CD4-positive, alpha-beta T cell (primary cell): ENCODE results near the gene AICDA. TPM values are rescaled to one million over a fixed set of nuclear protein-coding genes. Genes with fewer than 3 reads are reported as not detected.
"Not testable (repeated sequence)": the region's sequence is repeated elsewhere in the genome, so short reads cannot be mapped to it uniquely, and the experiment has no call there.

Experiments used
- ATAC-seq: fragments of 200-7000 bp; cut with Tn5 transposase; one replicate; pipeline ENCODE4 v1.10.0; 2022; ENCODE audit warnings: mild to moderate bottlenecking; ENCODE audit not compliant: poor library complexity
- CTCF ChIA-PET: fragments of 350-600 bp; sonication (Branson Sonifier 250); formaldehyde crosslinking; loops from one replicate; lab custom pipeline; 2021; ENCODE audit warnings: antibody characterized with exemption, inconsistent platforms; lab: Charles Lee
- POLR2A ChIA-PET: fragments of 350-600 bp; sonication (Branson Sonifier 250); formaldehyde crosslinking; loops from one replicate; lab custom pipeline; 2021; ENCODE audit warnings: antibody characterized with exemption, inconsistent platforms; lab: Charles Lee
- DNase-seq, 14 experiments: peaks; one replicate each; pipeline ENCODE4 v3.0.0-alpha.2; 2013 to 2020; ENCODE audit warnings: mixed read lengths in 2 of 14
- H3K27ac ChIP-seq, 2 donors: one replicate each; pipeline versions ENCODE4 v1.5.1 to v1.7.0; 2013; ENCODE audit warnings: low read length in 2 of 2, low read depth in 1 of 2, mild to moderate bottlenecking in 1 of 2
- H3K27me3 ChIP-seq, 2 experiments: 1 replicate in 1 of 2; 2 replicates in 1 of 2; pipeline versions ENCODE4 v1.6.1 to v1.7.0; 2013; ENCODE audit warnings: low read length in 2 of 2, control low read depth in 1 of 2, mild to moderate bottlenecking in 1 of 2, moderate library complexity in 1 of 2; ENCODE audit not compliant: insufficient read depth in 2 of 2, control insufficient read depth in 1 of 2
- H3K36me3 ChIP-seq: one replicate; pipeline ENCODE4 v1.6.1; 2013; ENCODE audit warnings: low read length, control low read depth; ENCODE audit not compliant: insufficient read depth
- H3K4me1 ChIP-seq: one replicate; pipeline ENCODE4 v1.6.1; 2013; ENCODE audit warnings: low read length, control low read depth; ENCODE audit not compliant: insufficient read depth
- H3K4me3 ChIP-seq: one replicate; pipeline ENCODE4 v1.5.1; 2013; ENCODE audit warnings: mild to moderate bottlenecking, low read length, moderate library complexity
- H3K9me3 ChIP-seq, 2 experiments: 1 replicate in 1 of 2; 2 replicates in 1 of 2; pipeline versions ENCODE4 v1.6.1 to v1.7.0; 2013; ENCODE audit warnings: low read length in 2 of 2, mild to moderate bottlenecking in 2 of 2, control low read depth in 1 of 2, moderate library complexity in 1 of 2; ENCODE audit not compliant: control insufficient read depth in 1 of 2, insufficient read depth in 1 of 2
- H3K27ac Mint-ChIP-seq: one replicate; pipeline ENCODE4 v1.8.0; 2020; ENCODE audit warnings: mixed read lengths
- H3K27me3 Mint-ChIP-seq: one replicate; pipeline ENCODE4 v1.8.0; 2021; ENCODE audit warnings: mixed read lengths
- H3K36me3 Mint-ChIP-seq: one replicate; pipeline ENCODE4 v1.8.0; 2021; ENCODE audit warnings: low read depth, mixed read lengths
- H3K4me1 Mint-ChIP-seq: one replicate; pipeline ENCODE4 v1.8.0; 2021; ENCODE audit warnings: low read depth, mixed read lengths
- H3K4me3 Mint-ChIP-seq: one replicate; pipeline ENCODE4 v1.8.0; 2020; ENCODE audit warnings: mild to moderate bottlenecking, mixed read lengths
- H3K9me3 Mint-ChIP-seq: one replicate; pipeline ENCODE4 v1.8.0; 2020; ENCODE audit warnings: mixed read lengths
- CTCF ChIP-seq: fragments of 200-600 bp; IDR thresholded peaks from one replicate; pipeline ENCODE4 v1.8.0; 2022; ENCODE audit warnings: antibody characterized with exemption, mild to moderate bottlenecking
- intact Hi-C, 2 experiments: fragments of 100-400 bp; cut with DNase I in 1 of 2; cut with micrococcal nuclease in 1 of 2; formaldehyde crosslinking; loops; one replicate each; pipeline versions ENCODE4 v1.15.1 to v1.9.0; 2023 to 2025; cut with DNase I, micrococcal nuclease
- total RNA-seq, 174 experiments: library from RNA in 2 of 174; stranded (reverse) in 2 of 174; gene quantifications; one replicate each; pipeline ENCODE4 v1.2.3 and lab custom pipeline; 2021 to 2026

The AICDA gene
- total RNA-seq, 2 experiments from 2014 or later, result not detected

- Histone ChIP-seq H3K4me1 (no peaks in the 10 kb centered on the region), H3K27me3 (no peaks in the 10 kb centered on the region), H3K4me3 (no peak overlapping the region), H3K36me3 (no peaks in the 10 kb centered on the region), H3K27ac (no peak overlapping the region), H3K9me3 (peaks cover 0 to 8% of the 10 kb centered on the region in 2 experiments)
- POLR2A ChIA-PET, result no interaction called here
- Mint-ChIP-seq H3K4me3 (no peak overlapping the region), H3K27ac (no peak overlapping the region), H3K36me3 (no peaks in the 10 kb centered on the region), H3K27me3 (no peaks in the 10 kb centered on the region), H3K9me3 (no peaks in the 10 kb centered on the region), H3K4me1 (no peaks in the 10 kb centered on the region)
- intact Hi-C loops, result no loop called here
- DNase-seq (no peak), ATAC-seq (no peak)
- CTCF ChIA-PET, result interaction anchor here (0.5 to 0.9 kb wide), 2 partner anchors 13 to 249 kb away, joined by 3 to 4 read pairs; no protein-coding TSS in a partner anchor
- TF ChIP-seq CTCF, result no peak
Measured at GRCh38 chr12:8622646-8623045, 10.0 kb upstream of the AICDA start.

DNA sequence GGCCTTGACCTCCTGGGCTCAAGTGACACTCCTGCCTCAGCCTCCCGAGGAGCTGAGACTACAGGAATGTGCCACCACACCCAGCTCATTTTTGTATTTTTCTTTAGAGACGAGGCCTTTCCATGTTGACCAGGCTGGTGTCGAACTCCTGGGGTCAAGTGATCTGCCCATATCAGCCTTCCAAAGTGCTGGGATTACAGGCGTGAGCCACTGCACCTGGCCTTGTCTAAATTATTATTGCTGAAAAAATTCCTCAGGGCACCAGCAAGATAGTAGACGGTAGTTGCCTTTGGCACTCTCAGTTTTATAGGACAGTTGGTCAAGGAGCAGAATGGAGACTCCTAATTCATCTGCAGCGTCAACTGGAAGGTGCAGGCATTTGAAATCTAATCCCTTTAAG, 2.5 kb upstream of the AICDA start:
- Histone ChIP-seq H3K4me1 (no peaks in the 10 kb centered on the region), H3K27ac (no peak overlapping the region), H3K4me3 (no peak overlapping the region), H3K9me3 (no peaks in the 10 kb centered on the region), H3K36me3 (no peaks in the 10 kb centered on the region), H3K27me3 (no peaks in the 10 kb centered on the region)
- Mint-ChIP-seq H3K27ac (no peak overlapping the region), H3K36me3 (no peaks in the 10 kb centered on the region), H3K9me3 (no peaks in the 10 kb centered on the region), H3K4me1 (no peaks in the 10 kb centered on the region), H3K4me3 (no peak overlapping the region), H3K27me3 (no peaks in the 10 kb centered on the region)
- ChIA-PET CTCF (no interaction called here), POLR2A (interaction anchor here (0.6 kb wide), 1 partner anchor 11 kb away, joined by 3 read pairs; no protein-coding TSS in a partner anchor)
- ATAC-seq (no peak), DNase-seq (no peak)
- TF ChIP-seq CTCF, result no peak
- intact Hi-C loops, result no loop called here

- CTCF ChIA-PET, DNase-seq, H3K4me3 Mint-ChIP-seq: not testable (repeated sequence)
Measured at GRCh38 chr12:8613881-8614280, 1.2 kb upstream of the AICDA start.

More at GRCh38 chr12:8613881-8614280, 1.2 kb upstream of the AICDA start:
- H3K27ac Mint-ChIP-seq, H3K4me3 ChIP-seq, H3K27me3 Mint-ChIP-seq, H3K36me3 Mint-ChIP-seq, H3K9me3 ChIP-seq, POLR2A ChIA-PET, H3K4me1 Mint-ChIP-seq, H3K9me3 Mint-ChIP-seq, H3K27ac ChIP-seq, H3K36me3 ChIP-seq, ATAC-seq, H3K27me3 ChIP-seq, H3K4me1 ChIP-seq: not testable (repeated sequence)
- intact Hi-C loops, result loop anchor here in 1 of 2 experiments (5.0 kb wide), 1 partner anchor 702 kb away; no protein-coding TSS in a partner anchor
